Measurements from ENCODE around the gene MATCAP1. TPM values are rescaled to one million over a fixed set of nuclear protein-coding genes. Genes with fewer than 3 reads are reported as not detected.

The MATCAP1 gene
- total RNA-seq, 1 experiment from 2014 or later = 51.2 TPM

GRCh38 chr16:67206838-67207248 lies 23.1 kb upstream of the MATCAP1 start:
- Histone ChIP-seq H3K27ac (ENCODE audit: insufficient read length, low read depth, low read length) (no peak overlapping the region), H2BK120ac (ENCODE audit: low read depth, low read length, poor library complexity, severe bottlenecking) (no peak overlapping the region), H4K5ac (ENCODE audit: insufficient read length, low read depth, low read length) (no peak overlapping the region), H3T11ph (ENCODE audit: low read length) (no peak overlapping the region), H3K79me1 (ENCODE audit: insufficient read depth, low read depth, low read length, poor library complexity, severe bottlenecking) (no peaks in the 10 kb centered on the region), H4K8ac (replicated peaks; ENCODE audit: insufficient read length, low read depth, low read length) (no peak overlapping the region), H2AK5ac (ENCODE audit: insufficient read length, low read length) (no peak overlapping the region), H3K9me3 (ENCODE audit: control insufficient read depth, low read depth, low read length) (no peaks in the 10 kb centered on the region), H3K4me1 (ENCODE audit: insufficient read depth, low read length) (no peaks in the 10 kb centered on the region), H3K23me2 (ENCODE audit: insufficient read length, low read depth, low read length, poor library complexity, severe bottlenecking) (no peaks in the 10 kb centered on the region), H2BK15ac (ENCODE audit: low read depth, low read length) (no peak overlapping the region; the same call in 1 of the 2 replicates), H2BK5ac (ENCODE audit: insufficient read length, low read length) (no peak overlapping the region), H3K27me3 (ENCODE audit: insufficient read depth, low read length) (no peaks in the 10 kb centered on the region; the same call in 1 of the 2 replicates), H3K4me2 (ENCODE audit: insufficient read depth, insufficient read length, low read length) (no peak overlapping the region), H4K20me1 (ENCODE audit: control insufficient read depth, insufficient read depth, insufficient read length) (no peaks in the 10 kb centered on the region), H2BK12ac (ENCODE audit: insufficient read length, low read depth, low read length) (no peak overlapping the region), H4K91ac (ENCODE audit: insufficient read length, low read depth, low read length) (no peak overlapping the region), H3K18ac (ENCODE audit: insufficient read length, low read depth, low read length) (no peak overlapping the region), H2BK20ac (ENCODE audit: low read depth, low read length, poor library complexity, severe bottlenecking) (no peak overlapping the region), H3K79me2 (ENCODE audit: insufficient read depth, low read length) (no peaks in the 10 kb centered on the region), H3K23ac (ENCODE audit: insufficient read length, low read depth, low read length) (no peak overlapping the region), H3K14ac (ENCODE audit: insufficient read depth, low read length) (no peak overlapping the region), H3K9ac (ENCODE audit: extremely low read depth, insufficient read length, low read length) (no peak overlapping the region), H3K4ac (ENCODE audit: low read depth, low read length) (no peak overlapping the region), H3K56ac (ENCODE audit: insufficient read length, low read depth, low read length) (no peak overlapping the region), H2AFZ (ENCODE audit: low read length) (no peak overlapping the region)
- no peak for TF ChIP-seq CTCF (conservative IDR thresholded peaks at IDR 0.05)
- no CpG with 5 or more reads among the region's 3 CpGs for WGBS (ENCODE audit: extremely low coverage, insufficient read length, low lambda C conversion rate)
- Mint-ChIP-seq H3K4me1 (peaks cover 10 to 12% of the 10 kb centered on the region in 2 experiments; a peak in 3 of 4 replicates), H3K27ac (peak overlapping the region in 1 of 3 experiments; percentile 23; a peak in 1 of 7 replicates), H3K4me3 (no peak overlapping the region), H3K36me3 (ENCODE audit: insufficient read depth in 1 of 3, low read depth in 3 of 3) (peaks cover 0 to 12% (median 0%) of the 10 kb centered on the region in 3 experiments; a peak in 2 of 7 replicates), H3K27me3 (ENCODE audit: low read depth) (peaks cover 12% of the 10 kb centered on the region), H3K9me3 (no peaks in the 10 kb centered on the region)
- DNase-seq = no peak

All from H9 (cell line).